ENCODE data around the gene PLEKHA1.

- TF ChIP-seq PAX5 (IDR thresholded peaks at IDR 0.05; ENCODE audit: insufficient read depth, low read length, severe bottlenecking) (no peak), POLR2A (IDR thresholded peaks at IDR 0.05; ENCODE audit: low read depth, low read length) (no peak), POLR2AphosphoS5 (IDR thresholded peaks at IDR 0.05; ENCODE audit: low read depth, low read length) (no peak), POU2F2 (IDR thresholded peaks at IDR 0.05; ENCODE audit: low read depth, low read length) (no peak)
These were observed 98.6 kb downstream of the PLEKHA1 start for GRCh38 chr10:122473116-122473515.

All from GM12891 (cell line).